ENCODE results near the gene NUP210.
A peak's percentile ranks its signal among the peaks of the same experiment; 100 is the strongest.

NUP210 gene

DNA sequence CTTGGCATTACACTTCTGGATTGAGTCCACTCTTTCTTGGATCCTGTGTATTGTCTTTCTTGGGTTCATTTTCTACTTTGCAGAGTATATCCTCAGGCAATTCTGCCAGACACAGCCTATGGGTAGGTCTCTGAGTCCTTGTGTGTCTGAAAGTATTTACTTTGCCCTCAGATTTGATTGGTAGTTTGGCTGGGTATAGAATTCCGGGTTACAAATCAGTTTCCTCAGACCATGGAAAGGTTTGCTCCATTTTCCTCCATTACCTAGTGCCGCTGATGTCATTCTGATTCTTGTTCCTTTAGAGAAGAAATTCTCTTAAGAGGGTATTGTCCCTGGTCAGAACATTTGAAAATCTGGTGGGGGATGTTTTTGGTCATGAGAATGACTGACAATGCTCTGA is 133.2 kb downstream of the NUP210 start:
- no peak for DNase-seq

DNA sequence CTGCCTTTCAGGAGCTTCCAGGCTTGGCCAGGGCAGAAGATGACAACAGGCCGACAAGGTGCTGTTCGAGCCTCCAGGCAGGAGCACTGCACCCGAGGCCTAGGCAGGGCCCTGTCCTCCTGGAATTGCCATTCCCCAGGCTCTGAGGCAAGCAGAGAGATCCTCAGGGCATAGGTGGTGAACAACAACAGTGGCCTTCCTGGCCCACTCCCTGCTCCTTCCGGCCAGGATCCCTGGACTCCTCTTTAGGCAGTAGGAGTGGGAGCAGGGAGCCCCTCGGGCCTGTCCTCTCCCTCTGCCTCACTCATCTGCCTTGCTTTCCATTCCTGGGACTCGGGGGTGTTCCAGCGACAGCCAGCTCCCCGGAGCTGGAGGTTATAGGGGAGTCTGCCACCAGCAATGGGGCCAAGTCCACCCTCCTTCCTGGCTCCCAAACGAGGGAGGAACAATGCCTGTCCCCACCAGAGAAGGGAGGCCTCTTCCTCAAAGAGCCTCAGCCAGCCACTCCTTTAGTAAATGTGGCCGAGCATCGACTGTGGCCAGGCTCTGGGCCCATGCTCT is 135.0 kb downstream of the NUP210 start:
- no peak for DNase-seq

DNA sequence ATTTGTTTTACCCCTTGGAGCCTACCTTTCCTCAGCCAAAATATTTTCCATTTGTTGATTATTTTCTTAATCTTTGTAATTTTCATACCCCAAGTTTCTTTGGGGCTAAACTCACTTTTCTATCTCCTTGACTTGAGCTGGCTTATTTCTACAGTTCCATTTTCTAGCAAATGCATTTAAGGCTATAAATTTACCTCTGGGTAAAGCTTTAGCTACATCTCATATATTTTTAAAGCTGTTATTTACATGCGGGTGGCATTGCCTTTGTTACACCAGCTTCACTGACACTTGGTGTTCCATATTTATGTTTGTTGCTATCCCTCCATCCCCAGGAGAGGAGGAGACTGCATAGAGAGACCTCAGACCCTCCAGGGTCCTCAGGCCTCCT is 136.3 kb downstream of the NUP210 start:
- DNase-seq = no peak

DNA sequence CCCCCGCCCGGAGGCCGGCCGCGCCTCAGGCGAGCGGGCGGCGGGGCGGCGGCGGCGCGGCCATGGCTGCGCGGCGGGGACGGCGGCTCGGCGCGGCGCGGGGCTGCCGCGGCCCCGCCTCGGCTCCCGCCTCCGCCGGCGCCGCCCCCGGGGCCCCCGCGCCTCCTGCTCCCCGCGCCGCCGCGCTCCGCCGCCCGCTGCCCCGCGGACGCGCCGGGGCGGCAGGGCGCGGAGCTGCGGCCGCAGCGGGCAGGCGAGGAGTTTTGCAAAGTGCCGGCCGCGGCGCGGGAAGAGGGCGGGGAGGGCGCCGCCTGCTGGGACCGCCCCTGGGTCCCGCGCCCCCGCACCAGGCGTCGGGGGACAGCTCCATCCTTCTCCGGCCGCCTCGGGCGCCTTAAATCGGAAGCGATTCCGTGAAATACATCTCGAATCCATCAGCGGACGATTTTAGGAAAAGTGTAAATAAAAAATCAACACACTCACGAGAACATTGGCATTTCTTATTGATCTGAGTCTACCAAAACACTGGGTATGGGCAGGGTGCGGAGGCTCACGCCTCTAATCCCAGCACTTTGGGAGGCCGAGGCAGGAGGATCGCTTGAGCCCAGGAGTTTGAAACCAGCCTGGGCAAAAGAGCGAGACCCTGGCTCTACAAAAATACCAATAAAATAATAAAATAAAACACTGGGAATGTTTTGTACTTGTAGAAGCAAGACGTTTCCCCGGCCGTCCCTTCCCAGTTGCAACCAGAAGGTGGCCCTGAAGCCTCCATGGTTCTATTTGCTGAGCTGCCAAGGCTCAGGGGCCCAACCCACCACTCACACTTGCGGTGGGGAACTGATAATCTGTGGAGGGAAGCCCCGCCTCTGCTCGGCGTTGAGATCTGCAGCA is 136.9 kb downstream of the NUP210 start:
- DNase-seq = peak; percentile 25

DNA sequence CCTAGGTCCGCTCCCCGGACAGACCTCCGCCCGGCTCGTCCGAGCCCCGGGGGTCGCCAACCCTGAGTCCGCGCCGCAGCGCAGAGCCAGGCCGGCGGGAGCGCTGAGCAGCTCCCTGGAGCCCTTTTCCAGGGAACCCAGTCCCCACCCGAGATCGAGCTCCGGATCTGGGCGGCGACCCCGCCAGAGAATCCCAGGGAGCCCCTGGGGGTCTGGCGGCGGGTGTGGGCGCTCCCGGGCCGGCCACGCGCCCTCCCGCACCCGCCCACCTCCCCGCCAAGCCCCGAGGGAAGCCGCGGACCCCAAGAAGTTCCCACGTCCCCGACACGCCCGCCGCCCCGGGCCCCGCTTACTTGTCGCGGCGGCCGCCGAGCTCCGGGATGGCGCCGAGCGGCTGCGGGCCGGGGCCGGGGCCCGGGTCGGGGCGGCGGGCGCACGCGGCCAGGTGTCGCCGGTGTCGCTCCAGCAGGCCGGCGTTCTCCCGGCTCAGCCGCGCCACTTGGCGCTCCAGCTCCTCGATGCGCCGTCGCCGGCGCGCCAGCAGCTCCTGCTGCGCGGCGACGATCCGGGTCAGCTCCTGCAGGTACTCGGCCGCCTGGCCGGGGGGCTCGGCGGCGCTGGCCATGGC is 137.7 kb downstream of the NUP210 start:
- DNase-seq = no peak

DNA sequence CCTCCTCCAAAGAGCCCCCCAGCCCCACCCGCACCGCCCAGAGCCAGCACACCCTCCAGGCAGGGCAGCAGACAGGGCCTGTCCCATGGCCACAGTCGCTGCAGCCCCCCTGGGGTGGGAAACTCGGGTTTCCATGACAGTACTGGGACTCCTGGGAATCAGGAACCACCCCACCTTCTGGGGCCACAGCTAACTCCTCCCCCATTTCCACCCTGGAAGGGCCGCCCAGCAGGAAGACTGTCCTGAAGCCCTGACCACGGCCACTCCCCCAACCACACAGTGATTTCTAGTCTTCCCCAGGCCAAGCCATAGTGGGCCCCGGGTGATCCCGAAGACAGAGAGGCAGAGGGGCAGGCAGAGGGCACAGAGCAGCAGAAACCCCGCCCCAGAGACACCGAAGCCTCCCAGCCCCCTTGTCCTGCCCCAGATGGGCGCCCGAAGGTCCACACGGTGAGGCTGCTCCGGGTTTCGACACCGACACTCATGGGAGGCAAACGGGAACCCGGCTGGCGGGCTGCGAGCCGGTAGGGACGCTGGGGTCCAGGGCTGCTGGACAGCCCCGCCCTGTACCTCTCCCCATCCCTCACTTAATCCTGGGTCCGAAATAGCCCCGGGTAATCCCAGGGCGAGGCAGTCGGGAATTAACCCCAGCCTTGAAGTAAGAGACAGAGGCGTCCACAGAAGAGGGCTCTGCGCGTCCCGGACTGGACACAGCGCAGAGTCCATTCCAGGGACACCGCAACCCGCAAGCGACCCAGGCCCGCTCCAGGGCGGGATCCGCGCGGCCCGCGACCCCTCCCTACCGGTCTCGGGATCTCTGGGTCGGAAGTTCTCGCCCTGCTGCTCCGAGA is 138.4 kb downstream of the NUP210 start:
- DNase-seq = no peak

DNA sequence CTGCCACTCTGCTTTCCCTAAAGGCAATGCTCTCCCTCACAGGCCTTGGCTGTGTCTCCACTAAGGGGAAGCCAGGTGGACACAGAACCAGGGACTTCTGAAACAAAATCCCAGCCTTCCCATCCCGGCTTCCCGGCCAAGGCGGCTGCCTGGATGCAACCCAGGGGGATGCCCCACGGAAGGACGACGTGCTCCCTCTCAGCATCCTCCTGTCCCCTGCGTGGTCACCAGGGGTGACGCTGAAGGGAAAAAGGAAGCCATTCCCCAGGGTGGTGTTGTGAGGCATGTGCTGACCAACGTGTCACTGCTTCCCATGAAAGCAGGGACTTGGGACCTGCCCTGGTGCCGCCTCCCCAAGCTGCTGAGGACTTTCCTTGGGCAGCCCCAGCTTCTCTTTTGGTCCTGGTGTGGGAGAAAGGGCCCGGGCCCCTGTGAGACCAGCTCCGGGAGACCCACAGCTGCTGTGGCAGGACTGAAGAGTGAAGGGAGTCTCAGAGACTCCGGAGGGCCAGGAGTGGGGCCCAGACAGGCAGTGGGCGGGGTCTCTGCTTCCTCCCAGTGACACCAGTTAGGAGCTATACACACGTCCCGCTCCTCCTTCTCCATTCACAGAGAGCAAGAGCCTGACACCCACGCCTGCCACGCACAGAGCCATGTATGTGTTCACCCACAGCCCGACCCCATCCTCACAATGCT is 139.2 kb downstream of the NUP210 start:
- DNase-seq = no peak

DNA sequence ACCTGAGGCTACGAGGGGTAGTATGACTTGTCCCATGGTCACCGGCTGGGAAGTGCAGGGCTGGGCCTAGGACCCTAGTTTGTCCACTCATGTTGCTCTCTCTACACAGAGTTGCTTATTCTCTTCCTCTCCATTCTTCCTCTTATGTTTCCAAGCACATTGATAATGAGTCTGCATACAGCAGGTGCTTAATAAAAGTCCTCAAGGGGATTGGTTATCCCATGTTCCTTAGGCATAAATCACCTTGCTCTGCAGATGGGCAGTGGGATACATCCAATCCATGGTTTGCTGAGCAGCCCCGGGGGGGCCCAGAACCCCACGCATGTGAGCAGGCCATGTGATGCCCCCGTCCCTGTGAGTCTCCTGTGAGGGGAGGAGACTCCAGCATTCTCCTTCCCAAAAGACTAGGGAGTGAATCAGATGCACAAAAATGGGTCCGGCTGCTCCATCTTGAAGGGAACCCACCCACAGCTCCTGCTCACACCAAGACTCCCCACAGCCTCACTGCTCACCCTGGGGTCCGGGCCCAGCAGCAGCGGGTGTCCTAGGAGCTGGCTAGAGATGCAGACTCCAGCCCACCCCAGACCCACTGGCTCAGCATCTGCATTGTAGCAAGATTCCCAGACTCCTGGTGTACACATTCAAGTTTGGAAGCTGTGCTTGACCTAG is 139.9 kb downstream of the NUP210 start:
- DNase-seq = no peak

DNA sequence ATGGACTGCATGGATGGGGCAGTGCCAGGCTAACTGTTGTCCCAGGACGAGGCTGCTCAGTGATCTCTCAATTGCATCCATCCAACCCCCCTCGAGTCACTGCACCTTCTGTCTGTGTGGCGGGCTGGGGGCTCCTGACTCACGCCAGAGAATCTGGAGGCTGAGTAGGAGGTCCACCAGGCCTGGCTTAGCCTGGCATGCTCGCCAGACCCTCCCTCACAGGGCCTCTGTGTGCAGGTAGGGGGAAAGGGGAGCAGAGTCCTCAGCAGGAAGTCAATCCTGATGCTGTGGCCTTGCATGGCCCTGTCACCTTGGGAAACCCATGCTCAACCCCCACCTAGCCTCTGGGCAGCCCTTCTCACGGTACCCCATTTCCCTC is 140.6 kb downstream of the NUP210 start:
- no peak for DNase-seq

DNA sequence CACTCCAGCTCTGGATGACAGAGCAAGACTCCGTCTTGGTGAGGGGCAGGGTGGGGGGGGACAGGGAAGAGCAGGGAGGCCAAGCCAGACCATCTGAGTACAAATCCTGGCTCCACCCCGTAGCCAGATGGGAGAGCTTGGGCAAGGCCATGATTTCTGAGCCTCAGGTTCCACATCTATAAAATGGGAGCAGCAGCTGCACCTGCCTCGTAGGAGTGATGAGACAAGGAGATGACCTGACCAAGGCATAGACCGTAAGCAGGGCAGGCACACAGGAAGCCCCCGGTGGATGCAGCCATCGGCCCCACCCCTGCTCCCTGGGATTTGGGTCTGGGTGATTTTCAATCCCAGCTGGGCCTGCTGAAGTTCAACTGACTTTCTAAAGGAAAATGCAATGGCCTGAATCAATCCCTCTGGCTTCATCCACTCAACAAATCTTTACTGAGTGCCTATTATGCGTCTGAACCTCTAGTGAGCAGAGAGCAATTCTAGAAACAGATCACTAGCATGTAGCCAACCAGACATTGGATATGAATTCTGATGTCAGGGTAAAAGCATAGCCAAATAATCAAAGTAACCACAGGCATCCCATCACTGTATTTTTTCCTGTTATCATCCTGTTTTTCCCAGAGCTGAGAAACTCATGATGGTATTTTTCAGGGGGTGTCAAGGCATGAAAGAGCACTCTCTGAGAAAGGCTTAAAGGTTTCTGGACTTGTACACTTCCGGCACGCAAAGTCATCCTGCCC is 141.2 kb downstream of the NUP210 start:
- DNase-seq = no peak

DNA sequence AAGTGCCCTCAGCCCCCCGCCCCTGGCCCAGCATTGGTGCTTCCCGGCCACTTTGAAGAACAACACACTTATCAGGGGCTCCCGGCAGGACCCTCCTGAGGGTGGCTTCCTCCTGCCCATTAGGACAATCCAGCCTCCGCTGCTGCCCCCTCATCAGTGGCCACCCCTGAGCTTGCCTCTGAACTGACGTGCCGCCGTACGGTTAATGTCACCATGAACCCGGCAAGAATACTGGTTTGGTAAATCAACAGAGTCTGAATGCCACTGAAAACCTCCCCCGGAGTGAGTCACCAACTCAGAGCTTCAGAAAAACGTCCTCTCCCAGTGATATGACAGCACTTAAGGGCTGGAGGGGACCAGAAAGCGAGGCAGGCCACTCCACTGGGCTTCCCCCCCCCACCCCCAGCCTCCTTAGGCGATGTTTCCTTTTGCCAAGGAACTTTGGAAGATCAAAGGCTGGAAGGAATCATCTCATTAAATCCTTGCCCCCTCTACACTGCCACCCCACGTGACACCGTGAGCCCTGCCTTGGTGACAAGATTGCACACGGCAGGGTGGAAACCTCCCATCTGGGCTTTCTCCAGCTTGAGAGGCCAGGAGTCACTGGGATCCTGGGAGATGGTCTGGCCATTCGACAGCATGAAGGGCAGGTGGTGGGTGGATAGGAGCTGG is 142.1 kb downstream of the NUP210 start:
- DNase-seq = no peak

DNA sequence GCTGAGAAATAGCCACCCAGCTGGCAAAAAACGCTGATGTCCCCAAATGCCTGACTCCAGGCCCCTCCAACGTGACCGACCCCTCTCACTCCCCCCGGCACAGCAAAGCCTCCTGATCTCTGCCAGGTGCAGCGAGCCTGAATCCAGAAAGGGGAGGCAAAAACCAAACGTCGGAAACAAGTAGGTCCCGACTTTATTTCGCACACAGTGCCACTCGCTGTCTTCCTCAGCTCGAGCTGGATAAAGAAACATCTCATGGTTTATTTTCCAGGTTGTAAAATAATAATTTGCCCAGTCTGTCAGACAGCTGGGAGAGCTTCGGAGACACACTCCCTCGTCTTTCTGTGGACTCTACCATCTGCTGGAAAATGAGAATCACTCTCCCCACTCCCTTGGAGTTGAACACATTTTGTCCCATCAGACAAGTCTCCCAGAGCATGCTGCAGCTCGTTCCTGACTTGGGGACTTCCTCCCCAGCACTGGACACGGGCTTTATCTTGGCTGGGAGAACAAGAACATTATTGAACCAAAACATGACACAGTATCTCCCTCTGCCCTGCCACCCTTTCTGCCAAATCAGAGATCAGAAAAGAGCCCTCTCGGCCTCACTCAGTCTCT is 142.8 kb downstream of the NUP210 start:
- DNase-seq = no peak

DNA sequence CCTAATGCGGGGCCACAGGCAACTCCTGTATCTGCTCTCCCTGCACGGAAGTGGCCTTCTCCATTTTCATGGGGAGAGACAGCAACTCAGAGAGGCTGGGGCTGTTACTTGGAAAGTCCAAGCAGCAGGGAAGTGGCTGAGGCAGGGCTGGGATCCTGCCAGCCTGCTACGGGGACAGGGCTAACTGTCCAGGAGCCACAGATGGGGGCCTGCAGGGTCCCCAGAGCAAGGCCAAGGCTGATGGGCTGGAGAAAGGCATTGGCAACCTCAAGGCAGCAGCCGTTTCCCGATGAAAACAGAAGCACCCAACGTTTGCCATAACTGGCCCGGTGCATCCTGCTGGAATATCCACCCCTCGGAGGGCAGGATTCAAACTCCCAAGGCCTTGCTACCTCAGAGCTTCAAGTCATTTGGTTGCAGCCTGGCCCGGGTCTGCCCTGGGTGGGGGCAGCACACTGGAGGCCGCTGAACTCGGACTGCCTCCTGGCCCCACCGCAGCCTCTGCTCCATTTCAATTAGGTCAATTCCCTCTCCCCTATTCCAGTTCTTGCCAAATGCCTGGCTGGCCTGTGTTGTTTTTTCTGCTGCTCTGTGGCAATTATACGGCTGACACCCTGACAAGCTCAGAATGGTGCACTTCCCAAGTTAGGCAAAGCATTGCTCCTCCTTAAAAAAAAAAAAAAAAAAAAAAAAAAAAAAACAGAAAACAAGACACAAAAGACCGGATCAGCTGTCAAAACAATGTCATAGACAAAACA is 143.5 kb downstream of the NUP210 start:
- DNase-seq = no peak

DNA sequence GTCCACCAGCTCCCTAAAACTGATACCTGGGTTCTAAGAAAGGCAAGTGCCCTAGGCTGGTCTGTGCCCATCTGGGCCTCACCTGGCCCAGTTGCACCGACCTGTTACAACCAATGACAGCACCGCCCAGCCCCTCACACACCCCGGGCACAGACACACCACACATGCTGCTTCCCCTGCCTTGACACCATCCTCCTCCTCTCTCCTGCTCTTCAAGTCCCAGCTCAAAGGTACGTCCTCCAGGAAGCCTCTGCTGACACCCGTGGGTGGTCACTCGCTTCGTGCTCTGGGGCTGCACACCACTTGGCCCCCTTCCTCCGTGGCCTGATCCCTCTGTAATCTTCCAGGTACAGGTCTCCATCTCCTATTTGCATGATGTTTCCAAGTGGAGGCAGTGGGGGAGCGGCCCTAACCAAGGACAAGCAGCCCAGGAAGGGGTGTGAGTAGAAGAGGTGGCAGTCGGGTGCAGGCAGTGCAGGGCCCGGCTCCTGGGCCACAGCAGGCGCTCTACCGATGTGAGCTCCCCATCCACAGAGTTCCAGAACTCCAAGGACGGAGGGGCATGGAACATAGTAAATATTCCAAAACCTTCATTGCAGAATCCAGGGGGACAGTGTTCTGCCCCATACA is 144.6 kb downstream of the NUP210 start:
- DNase-seq = no peak

DNA sequence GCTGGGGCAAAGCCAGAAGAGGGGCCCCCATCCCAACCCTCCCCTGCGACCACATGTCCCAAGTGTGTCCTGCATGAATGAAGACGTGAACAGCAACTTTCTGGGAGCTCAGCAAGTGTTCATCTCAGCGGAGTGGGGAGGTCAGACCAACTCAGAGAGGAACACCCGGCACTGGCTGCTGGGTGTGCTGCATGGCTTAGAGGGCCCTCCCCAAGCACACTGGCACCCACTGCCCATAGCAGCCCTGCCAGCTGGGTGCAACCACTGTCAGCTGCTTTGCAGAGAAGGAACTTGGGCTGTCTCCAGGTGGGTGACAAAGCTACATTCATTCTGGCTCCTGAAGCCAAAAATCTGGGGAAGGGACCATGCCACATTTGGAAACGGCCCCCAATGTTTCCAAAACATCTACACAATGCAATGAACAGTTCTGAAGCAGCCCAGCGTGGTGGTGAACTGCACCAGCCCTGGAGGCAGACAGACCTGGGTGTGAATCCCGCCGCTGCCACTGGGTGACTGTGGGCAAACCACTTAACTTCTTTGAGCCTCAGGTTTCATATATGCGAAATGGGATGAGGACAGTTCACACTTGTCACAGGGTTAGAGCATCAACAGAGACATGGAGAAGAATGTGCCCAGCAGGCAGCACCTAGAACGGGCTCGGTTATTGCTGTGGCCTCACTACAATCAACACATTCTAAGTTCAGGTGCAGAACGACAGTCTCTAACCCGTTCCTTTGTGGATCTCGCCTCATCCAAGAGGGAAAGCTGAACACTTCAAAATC is 145.4 kb downstream of the NUP210 start:
- no peak for DNase-seq

DNA sequence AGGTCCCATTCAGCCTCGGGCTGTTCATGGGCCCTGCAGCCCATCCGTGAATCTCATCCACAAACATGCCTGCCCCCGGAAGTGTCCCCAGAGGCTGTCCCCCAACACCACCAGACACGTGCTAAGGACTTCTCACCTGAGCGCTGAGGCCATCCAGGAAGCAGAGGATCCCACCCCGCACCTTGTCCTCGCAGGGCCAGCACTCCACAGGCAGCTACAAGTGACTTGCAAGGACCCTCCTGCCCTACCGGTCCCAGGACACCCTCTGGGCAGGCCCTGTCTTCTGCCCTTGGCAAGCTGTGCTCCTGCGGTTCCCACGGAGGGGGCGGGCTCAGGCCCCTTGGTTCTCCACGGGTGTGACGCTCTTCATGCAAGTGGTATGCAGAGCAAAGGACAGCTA is 146.0 kb downstream of the NUP210 start:
- DNase-seq = no peak

DNA sequence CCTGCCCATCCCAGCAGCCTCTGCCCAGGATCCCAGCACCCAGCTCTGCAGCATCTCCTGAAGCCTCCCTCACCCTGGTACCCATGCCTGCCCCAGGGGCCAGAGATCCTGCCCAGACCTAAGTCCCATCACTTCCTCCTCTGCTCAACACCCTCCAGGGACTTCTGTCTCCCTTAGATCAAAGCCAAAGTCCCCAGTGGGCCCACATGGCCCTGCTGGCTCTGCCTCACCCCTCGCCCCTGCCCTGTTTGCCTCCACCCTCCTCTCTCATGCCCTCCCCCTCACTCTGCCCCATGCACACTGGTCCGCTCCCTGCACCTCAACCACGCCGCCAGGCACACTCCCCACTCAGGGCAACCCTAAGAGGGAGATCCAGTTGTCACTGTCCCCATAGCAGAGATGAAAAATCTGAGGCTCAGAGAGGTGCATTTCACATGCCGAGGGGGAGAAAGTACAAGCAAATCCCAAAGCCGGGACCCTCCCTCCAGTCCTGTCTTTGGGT is 146.5 kb downstream of the NUP210 start:
- no peak for DNase-seq

Measured in CD4-positive, alpha-beta T cell treated with Interleukin-6 for 4 hours (primary cell).